Measurements from ENCODE around the gene ARHGEF16.

The ARHGEF16 gene

GRCh38 chr1:3415260-3416090 lies 39.0 kb upstream of the ARHGEF16 start:
- TF ChIP-seq POLR2A (IDR thresholded peaks at IDR 0.05; ENCODE audit: low read length) (no peak), GATA1 (IDR thresholded peaks at IDR 0.05; ENCODE audit: low read depth, low read length) (no peak)
- DNase-seq = no peak

- TF ChIP-seq GATA1 (IDR thresholded peaks at IDR 0.05; ENCODE audit: low read depth, low read length) (no peak), POLR2A (IDR thresholded peaks at IDR 0.05; ENCODE audit: low read length) (no peak)
- DNase-seq = peak; percentile 12 to 21
Measured at GRCh38 chr1:3417082-3417739, 37.3 kb upstream of the ARHGEF16 start.

- no peak for TF ChIP-seq POLR2A (IDR thresholded peaks at IDR 0.05; ENCODE audit: low read length)
- no peak for TF ChIP-seq GATA1 (IDR thresholded peaks at IDR 0.05; ENCODE audit: low read depth, low read length)
- no peak for DNase-seq
Measured at GRCh38 chr1:3417934-3418333, 36.5 kb upstream of the ARHGEF16 start.

- no peak for DNase-seq
- TF ChIP-seq POLR2A (IDR thresholded peaks at IDR 0.05; ENCODE audit: low read length) (no peak), GATA1 (IDR thresholded peaks at IDR 0.05; ENCODE audit: low read depth, low read length) (no peak)
Measured at GRCh38 chr1:3418600-3418999, 35.9 kb upstream of the ARHGEF16 start.

GRCh38 chr1:3419415-3420204 lies 34.9 kb upstream of the ARHGEF16 start:
- no peak for DNase-seq
- TF ChIP-seq POLR2A (IDR thresholded peaks at IDR 0.05; ENCODE audit: low read length) (no peak), GATA1 (IDR thresholded peaks at IDR 0.05; ENCODE audit: low read depth, low read length) (no peak)

GRCh38 chr1:3420218-3420951 lies 34.1 kb upstream of the ARHGEF16 start:
- TF ChIP-seq POLR2A (IDR thresholded peaks at IDR 0.05; ENCODE audit: low read length) = no peak
- DNase-seq = no peak

GRCh38 chr1:3422638-3423037 lies 31.8 kb upstream of the ARHGEF16 start:
- TF ChIP-seq GATA1 (IDR thresholded peaks at IDR 0.05; ENCODE audit: low read depth, low read length) (no peak), POLR2A (IDR thresholded peaks at IDR 0.05; ENCODE audit: low read length) (no peak)
- DNase-seq = no peak

GRCh38 chr1:3423245-3423829 lies 31.1 kb upstream of the ARHGEF16 start:
- no peak for TF ChIP-seq GATA1 (IDR thresholded peaks at IDR 0.05; ENCODE audit: low read depth, low read length)
- no peak for TF ChIP-seq POLR2A (IDR thresholded peaks at IDR 0.05; ENCODE audit: low read length)
- no peak for DNase-seq

GRCh38 chr1:3423896-3424611 lies 30.4 kb upstream of the ARHGEF16 start:
- TF ChIP-seq POLR2A (IDR thresholded peaks at IDR 0.05; ENCODE audit: low read length) (no peak), GATA1 (IDR thresholded peaks at IDR 0.05; ENCODE audit: low read depth, low read length) (no peak)
- no peak for DNase-seq

GRCh38 chr1:3425486-3426215 lies 28.8 kb upstream of the ARHGEF16 start:
- TF ChIP-seq GATA1 (IDR thresholded peaks at IDR 0.05; ENCODE audit: low read depth, low read length) (no peak), POLR2A (IDR thresholded peaks at IDR 0.05; ENCODE audit: low read length) (no peak)
- no peak for DNase-seq

GRCh38 chr1:3426956-3427535 lies 27.4 kb upstream of the ARHGEF16 start:
- DNase-seq = no peak
- TF ChIP-seq GATA1 (IDR thresholded peaks at IDR 0.05; ENCODE audit: low read depth, low read length) (no peak), POLR2A (IDR thresholded peaks at IDR 0.05; ENCODE audit: low read length) (no peak)
